K562 (cell line): Measurements from ENCODE around the gene NDUFS3. TPM values are rescaled to one million over a fixed set of nuclear protein-coding genes. Genes with fewer than 3 reads are reported as not detected.

ENCODE experiments used
- ATAC-seq: fragments of 200-7000 bp; cut with Tn5 transposase; 3 replicates; pipeline ENCODE4 v1.9.1; 2020; ENCODE audit warnings: moderate library complexity
- BruUV-seq: library from RNA; stranded (reverse); fragments of 400-500 nt; replicated peaks from 2 replicates; lab custom pipeline; 2021; lab: Mats Ljungman, UMichigan
- CTCF ChIA-PET: fragments of 300-600 bp; formaldehyde crosslinking; extraction: SDS; loops from one replicate; lab custom pipeline; 2021; ENCODE audit warnings: low intra/inter-chr PET ratio; lab: Yijun Ruan, JAX
- POLR2A ChIA-PET: fragments of 300-600, 350-650 bp; sonication (Branson Sonifier 250); formaldehyde crosslinking; extraction: SDS; loops from one replicate; lab custom pipeline; 2021; ENCODE audit warnings: antibody characterized with exemption, inconsistent platforms; lab: Yijun Ruan, JAX
- DNase-seq, 4 experiments: peaks; one replicate each; pipeline versions ENCODE4 v3.0.0 to v3.0.0-alpha.2; 2011 to 2018; ENCODE audit warnings: low spot score in 3 of 4, mixed read lengths in 3 of 4; ENCODE audit errors: extremely low read depth in 1 of 4
- FAIRE-seq: peaks from 2 replicates; lab custom pipeline; 2011; peaks lifted over from hg19 to GRCh38; lab: Jason Lieb, UNC
- H2AFZ ChIP-seq: 2 replicates; pipeline ENCODE4 v1.6.0; 2011; ENCODE audit warnings: low read depth, low read length, control low read depth, inconsistent platforms
- H3K27ac ChIP-seq: fragments of 200-600 bp; 3 replicates; pipeline ENCODE4 v1.8.0; 2011; ENCODE audit warnings: low read depth, mild to moderate bottlenecking, control low read depth, inconsistent platforms, low read length, moderate library complexity, mixed read lengths; ENCODE audit errors: extremely low read depth
- H3K27me3 ChIP-seq, 2 experiments: fragments of 300-600 bp in 1 of 2; 2 replicates in 1 of 2; 3 replicates in 1 of 2; pipeline versions ENCODE4 v1.6.0 to v1.8.0; 2011; ENCODE audit warnings: inconsistent platforms in 2 of 2, low read length in 2 of 2, mild to moderate bottlenecking in 1 of 2, mixed read lengths in 1 of 2, moderate library complexity in 1 of 2; ENCODE audit not compliant: control insufficient read depth in 2 of 2, insufficient read depth in 2 of 2
- H3K36me3 ChIP-seq: fragments of 300-600 bp; 3 replicates; pipeline ENCODE4 v1.8.0; 2011; ENCODE audit warnings: mild to moderate bottlenecking, low read length, inconsistent platforms; ENCODE audit not compliant: control insufficient read depth, insufficient read depth
- H3K4me1 ChIP-seq, 2 experiments: fragments of 200-600 bp in 1 of 2; replicated peaks in 1 of 2; 2 replicates in 1 of 2; 3 replicates in 1 of 2; pipeline versions ENCODE4 v1.5.1 to v1.8.0; 2011; ENCODE audit warnings: inconsistent platforms in 2 of 2, low read length in 2 of 2, mild to moderate bottlenecking in 1 of 2, mixed read lengths in 1 of 2, moderate library complexity in 1 of 2; ENCODE audit not compliant: control insufficient read depth in 2 of 2, insufficient read depth in 2 of 2
- H3K4me2 ChIP-seq: 2 replicates; pipeline ENCODE4 v1.6.1; 2011; ENCODE audit warnings: low read length, control low read depth, inconsistent platforms, mixed read lengths; ENCODE audit not compliant: insufficient read depth
- H3K4me3 ChIP-seq: fragments of 200-600 bp; sonication (generic), shearing (Covaris generic); 2 replicates; pipeline ENCODE4 v1.5.1; 2016; ENCODE audit warnings: control low read depth, inconsistent platforms
- H3K79me2 ChIP-seq: fragments of 200-600 bp; 3 replicates; pipeline ENCODE4 v1.8.0; 2011; ENCODE audit warnings: low read length, inconsistent platforms; ENCODE audit not compliant: control insufficient read depth, insufficient read depth
- H3K9ac ChIP-seq, 2 experiments: 2 replicates each; pipeline versions ENCODE4 v1.6.0 to v1.6.1; 2011; ENCODE audit warnings: low read depth in 2 of 2, low read length in 2 of 2, control low read depth in 1 of 2, inconsistent platforms in 1 of 2, mild to moderate bottlenecking in 1 of 2, mixed read lengths in 1 of 2; ENCODE audit not compliant: insufficient read depth in 1 of 2
- H3K9me1 ChIP-seq: one replicate; pipeline ENCODE4 v1.6.0; 2011; ENCODE audit warnings: inconsistent platforms, mild to moderate bottlenecking, low read length, moderate library complexity; ENCODE audit not compliant: control insufficient read depth, insufficient read depth
- H3K9me3 ChIP-seq: replicated peaks from 2 replicates; pipeline ENCODE4 v1.5.1; 2011; ENCODE audit warnings: low read depth, low read length, inconsistent platforms; ENCODE audit not compliant: control insufficient read depth, insufficient read depth
- H4K20me1 ChIP-seq: replicated peaks from 2 replicates; pipeline ENCODE4 v1.6.1; 2011; ENCODE audit warnings: low read length, inconsistent platforms, mixed read lengths; ENCODE audit not compliant: control insufficient read depth, insufficient read depth
- ATF3 ChIP-seq, 2 experiments: fragments of 450-650 bp in 1 of 2; sonication (generic) in 1 of 2; formaldehyde crosslinking in 1 of 2; IDR thresholded peaks in 1 of 2; conservative IDR thresholded peaks in 1 of 2; 2 replicates each; pipeline versions ENCODE4 v1.6.1 to v1.8.1; 2016 to 2023; ENCODE audit warnings: mild to moderate bottlenecking in 2 of 2, moderate library complexity in 2 of 2, inconsistent platforms in 1 of 2, missing genetic modification reagents in 1 of 2
- ATF7 ChIP-seq: fragments of 450-650 bp; IDR thresholded peaks from 2 replicates; pipeline ENCODE4 v1.7.1; 2014; ENCODE audit warnings: mild to moderate bottlenecking, moderate library complexity
- CEBPB ChIP-seq: fragments of 450-650 bp; IDR thresholded peaks from 2 replicates; pipeline ENCODE4 v1.6.1; 2016; ENCODE audit warnings: missing genetic modification characterization, missing compliant biosample characterization
- CEBPG ChIP-seq, 3 experiments: fragments of 200-800 bp in 1 of 3; sonication (Bioruptor generic) in 1 of 3; sonication (generic) in 1 of 3; formaldehyde crosslinking in 1 of 3; IDR thresholded peaks in 2 of 3; conservative IDR thresholded peaks in 1 of 3; 2 replicates each; pipeline versions ENCODE4 v1.6.1 to v1.8.0; 2016 to 2022; ENCODE audit warnings: missing compliant biosample characterization in 2 of 3, missing genetic modification characterization in 2 of 3, mild to moderate bottlenecking in 1 of 3, missing genetic modification reagents in 1 of 3
- DIDO1 ChIP-seq: fragments of 450-650 bp; IDR thresholded peaks from 2 replicates; pipeline ENCODE4 v1.6.1; 2016; ENCODE audit warnings: low read depth, missing biosample characterization, missing genetic modification characterization
- HNRNPLL ChIP-seq: fragments of 200-400 bp; formaldehyde crosslinking; IDR thresholded peaks from 2 replicates; pipeline ENCODE4 v1.6.1; 2017; ENCODE audit warnings: low read length, low read depth, mild to moderate bottlenecking; ENCODE audit not compliant: poor library complexity, severe bottlenecking
- MAFF ChIP-seq: IDR thresholded peaks from 2 replicates; pipeline ENCODE4 v1.6.1; 2012; ENCODE audit warnings: low read length, improper control_type of control experiment
- MYNN ChIP-seq, 2 experiments: sonication (generic); formaldehyde crosslinking in 1 of 2; IDR thresholded peaks; 2 replicates each; pipeline versions ENCODE4 v1.5.0 to v1.6.1; 2016 to 2020; ENCODE audit warnings: antibody characterized with exemption in 1 of 2, missing genetic modification reagents in 1 of 2
- NCOA2 ChIP-seq, 2 experiments: fragments of 450-650 bp; IDR thresholded peaks; 2 replicates each; pipeline ENCODE4 v1.6.1; 2018; ENCODE audit warnings: mild to moderate bottlenecking in 2 of 2, moderate library complexity in 1 of 2; ENCODE audit not compliant: partially characterized antibody in 2 of 2
- NCOR1 ChIP-seq: fragments of 450-650 bp; IDR thresholded peaks from 2 replicates; pipeline ENCODE4 v1.6.1; 2016; ENCODE audit warnings: mild to moderate bottlenecking, moderate library complexity
- POLR2G ChIP-seq: fragments of 200-400 bp; formaldehyde crosslinking; IDR thresholded peaks from 2 replicates; pipeline ENCODE4 v1.6.1; 2017; ENCODE audit warnings: low read depth, mild to moderate bottlenecking, antibody characterized with exemption, low read length, moderate library complexity
- SRSF9 ChIP-seq: fragments of 200-400 bp; formaldehyde crosslinking; IDR thresholded peaks from 2 replicates; pipeline ENCODE4 v1.6.1; 2017; ENCODE audit warnings: low read depth, low read length, borderline replicate concordance
- ZNF253 ChIP-seq: fragments of 250-450 bp; sonication (Bioruptor Pico); conservative IDR thresholded peaks from 2 replicates; pipeline ENCODE4 v1.6.1; 2021; ENCODE audit warnings: mild to moderate bottlenecking
- ZNF75A ChIP-seq: fragments of 450-650 bp; formaldehyde crosslinking; IDR thresholded peaks from 2 replicates; pipeline ENCODE4 v1.4.0; 2020; ENCODE audit warnings: mild to moderate bottlenecking
- WGBS: fragments of 100-300 bp; shearing (Covaris generic); methylation state at CpG from one replicate; pipeline ENCODE4 v1.1.6; 2016; ENCODE audit warnings: low coverage, mixed read lengths; ENCODE audit not compliant: insufficient coverage; ENCODE audit errors: missing lambda C conversion rate; 5-methylcytosine and 5-hydroxymethylcytosine counted together
- in situ Hi-C: fragments of 300-500 bp; cut with MboI; formaldehyde crosslinking; loops from 4 replicates; pipeline ENCODE4 v1.15.0; 2018; ENCODE audit warnings: inconsistent platforms, mixed read lengths
- intact Hi-C: fragments of 100-400 bp; cut with micrococcal nuclease; formaldehyde crosslinking; loops from 2 replicates; pipeline ENCODE4 v1.14.2; 2022
- polyA plus RNA-seq, 8 experiments: library from polyadenylated mRNA; depleted of rRNA in 4 of 8; stranded (reverse) in 5 of 8; unstranded in 3 of 8; fragments of >200 nt; fragmentation: Nextera tagmentation in 2 of 8; fragmentation: Illumina TruSeq in 1 of 8; extraction: Ambion mirVana in 2 of 8; extraction: Trizol in 1 of 8; gene quantifications; 2 replicates each; pipeline versions ENCODE4 v1.2.1 to v1.2.3, GENCODE V29; 2011 to 2014; ENCODE audit warnings: inconsistent platforms in 1 of 8, missing spikeins in 1 of 8
- total RNA-seq, 7 experiments: library from RNA; depleted of rRNA in 6 of 7; stranded (reverse); fragments of >200 nt in 6 of 7; fragmentation: Illumina TruSeq in 2 of 7; extraction: Trizol in 2 of 7; gene quantifications; 2 replicates each; pipeline versions ENCODE4 v1.2.1 to v1.2.3, GENCODE V29; 2011 to 2021; ENCODE audit warnings: low replicate concordance in 1 of 7

The NDUFS3 gene
- total and polyA plus RNA-seq, 9 of the 15 experiments (the other 6 are each of a cell fraction or from before 2014, with no cell fraction given): 38.7 to 341 (median 194) TPM

- Histone ChIP-seq H3K27me3 (no peaks in the 10 kb centered on the region), H3K79me2 (no peaks in the 10 kb centered on the region), H3K36me3 (no peaks in the 10 kb centered on the region), H3K9ac (no peak overlapping the region), H3K4me1 (peaks cover 4 to 12% of the 10 kb centered on the region in 2 experiments; a peak in 4 of 5 replicates), H4K20me1 (no peaks in the 10 kb centered on the region), H3K9me1 (no peaks in the 10 kb centered on the region), H2AFZ (no peak overlapping the region), H3K4me2 (no peak overlapping the region), H3K4me3 (no peak overlapping the region), H3K27ac (no peak overlapping the region), H3K9me3 (no peaks in the 10 kb centered on the region)
- CTCF ChIA-PET: no interaction called here
- in situ Hi-C loops (no loop called here), intact Hi-C loops (no loop called here)
- 95% methylated on average over 1 of the region's 1 CpG for WGBS
- no peak for DNase-seq
- no peak for ATAC-seq
- POLR2A ChIA-PET: interaction anchor here (0.7 to 1.0 kb wide), 2 partner anchors 16 to 27 kb away, joined by 3 read pairs; no protein-coding TSS in a partner anchor
- TF ChIP-seq DIDO1: no peak
- peak in 1 of 2 experiments; percentile 95 for TF ChIP-seq NCOA2 (IDR thresholded peaks at IDR 0.05; ENCODE audit: partially characterized antibody in 2 of 2)
- TF ChIP-seq ZNF75A (CRISPR knock-in tag): no peak
- no peak for TF ChIP-seq ZNF253 (CRISPR knock-in tag)
- FAIRE-seq: no peak
- no TSS peak for BruUV-seq
Observed at GRCh38 chr11:47558695-47559094, 20.2 kb upstream of the NDUFS3 start.

GRCh38 chr11:47560426-47560825 lies 18.4 kb upstream of the NDUFS3 start:
- no peak for ATAC-seq
- no peak overlapping the region for H2AFZ ChIP-seq
- no peaks in the 10 kb centered on the region for H3K36me3 ChIP-seq
- no peaks in the 10 kb centered on the region for H3K9me3 ChIP-seq
- peaks cover 10 to 28% of the 10 kb centered on the region in 2 experiments; a peak in 4 of 5 replicates for H3K4me1 ChIP-seq
- TF ChIP-seq CEBPB (tag) (peak; percentile 55), MAFF (no peak), MYNN (IDR thresholded peaks at IDR 0.05) (no peak), MYNN (CRISPR knock-in tag; IDR thresholded peaks at IDR 0.05) (no peak), ATF3 (IDR thresholded peaks at IDR 0.05) (peak; percentile 21; the same call in 1 of the 2 replicates), ATF3 (CRISPR knock-in tag; conservative IDR thresholded peaks at IDR 0.05) (no peak), ATF7 (no peak), HNRNPLL (no peak), CEBPG (CRISPR knock-in tag; IDR thresholded peaks at IDR 0.05) (no peak), CEBPG (tag; conservative IDR thresholded peaks at IDR 0.05 in 1 of 2, IDR thresholded peaks at IDR 0.05 in 1 of 2) (peak; percentile 24 to 58; a peak in 1 of 4 replicates), NCOR1 (no peak), POLR2G (no peak), SRSF9 (no peak)
- H3K27me3 ChIP-seq: no peaks in the 10 kb centered on the region
- BruUV-seq: no TSS peak
- H4K20me1 ChIP-seq: no peaks in the 10 kb centered on the region
- no peak overlapping the region for H3K4me2 ChIP-seq
- FAIRE-seq: no peak
- WGBS: 87% methylated on average over 2 of the region's 2 CpGs
- no peak overlapping the region for H3K4me3 ChIP-seq
- no peak overlapping the region for H3K27ac ChIP-seq
- H3K9ac ChIP-seq: no peak overlapping the region
- ChIA-PET POLR2A (interaction anchor here (0.8 to 0.9 kb wide), 2 partner anchors 12 to 31 kb away, joined by 3 read pairs; no protein-coding TSS in a partner anchor), CTCF (no interaction called here)
- in situ Hi-C loops: no loop called here
- no peak for DNase-seq
- H3K9me1 ChIP-seq: no peaks in the 10 kb centered on the region
- peaks cover 9% of the 10 kb centered on the region; the same call in 2 of the 3 replicates for H3K79me2 ChIP-seq
- intact Hi-C loops: no loop called here
